ENCODE results near the gene OTUD5. TPM values are rescaled to one million over a fixed set of nuclear protein-coding genes. Genes with fewer than 3 reads are reported as not detected.

The OTUD5 gene
- total and polyA plus RNA-seq, 2 donors (not counting 1 experiment from before 2014, with no cell fraction given), result 33.0 to 46.6 TPM

- H3K27me3 ChIP-seq (ENCODE audit: control insufficient read depth, insufficient read depth, low read length), result no peaks in the 10 kb centered on the region
- peaks cover 11% of the 10 kb centered on the region for H3K79me2 ChIP-seq (ENCODE audit: control insufficient read depth, insufficient read depth, low read length)
- no peak for DNase-seq (ENCODE audit: low read depth in 2 of 2)
- peaks cover 2% of the 10 kb centered on the region for H3K36me3 ChIP-seq (ENCODE audit: control insufficient read depth, insufficient read depth, low read length)
- TF ChIP-seq EZH2 (IDR thresholded peaks at IDR 0.05; ENCODE audit: low read length, missing control alignments), result no peak
- TF ChIP-seq CTCF (conservative IDR thresholded peaks at IDR 0.05 in 1 of 2, IDR thresholded peaks at IDR 0.05 in 1 of 2; ENCODE audit: low read depth in 1 of 2, low read length in 2 of 2), result no peak
- no peaks in the 10 kb centered on the region for H4K20me1 ChIP-seq (ENCODE audit: control insufficient read depth, extremely low read depth, insufficient read depth, low read length)
- no peak overlapping the region for H3K27ac ChIP-seq (ENCODE audit: insufficient read depth, low read length)
- H3K9ac ChIP-seq (ENCODE audit: insufficient read depth, low read length), result no peak overlapping the region
- peaks cover 3% of the 10 kb centered on the region for H3K4me1 ChIP-seq (ENCODE audit: control insufficient read depth, extremely low read depth, insufficient read depth, low read length)
- no peak overlapping the region for H3K4me2 ChIP-seq (ENCODE audit: extremely low read depth, insufficient read depth, low read length)
- no peak overlapping the region for H2AFZ ChIP-seq (ENCODE audit: low read length)
- H3K9me3 ChIP-seq (ENCODE audit: control insufficient read depth, insufficient read depth, low read depth, low read length), result no peaks in the 10 kb centered on the region
- H3K4me3 ChIP-seq (replicated peaks in 1 of 4; ENCODE audit: control extremely low read depth in 1 of 4, insufficient read depth in 1 of 4, low read depth in 3 of 4, low read length in 4 of 4), result no peak overlapping the region
Observed at GRCh38 chrX:48894891-48895290, 62.5 kb downstream of the OTUD5 start.

DNA sequence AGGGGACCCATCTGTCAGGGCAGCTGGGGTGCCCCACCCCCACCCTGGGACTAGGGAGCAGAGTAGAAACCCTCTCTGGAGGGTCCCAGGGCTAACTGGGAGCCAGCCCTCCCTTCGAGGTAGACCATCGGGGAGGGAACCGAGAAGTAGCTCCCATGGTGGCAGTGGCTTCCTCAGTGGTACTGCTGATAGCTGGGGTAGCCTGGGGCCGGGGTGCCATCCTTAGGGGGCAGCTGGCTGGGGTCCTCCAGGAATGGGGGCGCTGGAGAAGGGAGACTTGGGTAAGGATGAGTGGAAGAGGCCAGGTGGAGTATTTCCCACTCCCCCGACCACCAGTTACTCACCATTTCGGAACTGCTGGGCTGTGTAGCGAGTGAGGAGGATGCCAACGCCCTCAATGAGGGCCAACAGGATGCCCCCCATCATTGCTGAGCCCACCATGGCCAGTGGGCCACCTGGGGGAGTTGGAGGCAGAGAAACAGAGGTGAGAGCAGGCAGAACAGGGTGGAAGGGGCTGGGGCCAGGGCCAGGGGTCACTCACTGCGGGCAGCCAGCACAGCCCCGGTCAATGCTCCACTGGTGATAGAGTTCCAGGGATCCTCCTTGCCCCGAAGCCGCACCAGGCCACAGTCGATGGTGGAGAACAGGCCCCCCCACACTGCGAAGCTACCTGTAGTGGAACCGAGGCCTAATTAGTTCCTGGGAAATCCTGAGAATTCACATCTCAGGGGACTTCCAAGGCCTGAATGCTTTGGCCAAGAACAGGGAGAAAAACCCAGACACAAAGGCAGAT is 63.7 kb downstream of the OTUD5 start:
- no peak overlapping the region for H3K9ac ChIP-seq (ENCODE audit: insufficient read depth, low read length)
- no peak for DNase-seq (ENCODE audit: low read depth in 2 of 2)
- H3K27ac ChIP-seq (ENCODE audit: insufficient read depth, low read length), result no peak overlapping the region
- H3K36me3 ChIP-seq (ENCODE audit: control insufficient read depth, insufficient read depth, low read length), result no peaks in the 10 kb centered on the region
- H3K79me2 ChIP-seq (ENCODE audit: control insufficient read depth, insufficient read depth, low read length), result peaks cover 4% of the 10 kb centered on the region
- no peaks in the 10 kb centered on the region for H3K9me3 ChIP-seq (ENCODE audit: control insufficient read depth, insufficient read depth, low read depth, low read length)
- H3K27me3 ChIP-seq (ENCODE audit: control insufficient read depth, insufficient read depth, low read length), result no peaks in the 10 kb centered on the region
- TF ChIP-seq EZH2 (IDR thresholded peaks at IDR 0.05; ENCODE audit: low read length, missing control alignments), result no peak
- no peak for TF ChIP-seq CTCF (conservative IDR thresholded peaks at IDR 0.05 in 1 of 2, IDR thresholded peaks at IDR 0.05 in 1 of 2; ENCODE audit: low read depth in 1 of 2, low read length in 2 of 2)
- H3K4me2 ChIP-seq (ENCODE audit: extremely low read depth, insufficient read depth, low read length), result no peak overlapping the region
- no peak overlapping the region for H2AFZ ChIP-seq (ENCODE audit: low read length)
- no peaks in the 10 kb centered on the region for H4K20me1 ChIP-seq (ENCODE audit: control insufficient read depth, extremely low read depth, insufficient read depth, low read length)
- H3K4me1 ChIP-seq (ENCODE audit: control insufficient read depth, extremely low read depth, insufficient read depth, low read length), result peaks cover 3% of the 10 kb centered on the region
- no peak overlapping the region for H3K4me3 ChIP-seq (replicated peaks in 1 of 4; ENCODE audit: control extremely low read depth in 1 of 4, insufficient read depth in 1 of 4, low read depth in 3 of 4, low read length in 4 of 4)

DNA sequence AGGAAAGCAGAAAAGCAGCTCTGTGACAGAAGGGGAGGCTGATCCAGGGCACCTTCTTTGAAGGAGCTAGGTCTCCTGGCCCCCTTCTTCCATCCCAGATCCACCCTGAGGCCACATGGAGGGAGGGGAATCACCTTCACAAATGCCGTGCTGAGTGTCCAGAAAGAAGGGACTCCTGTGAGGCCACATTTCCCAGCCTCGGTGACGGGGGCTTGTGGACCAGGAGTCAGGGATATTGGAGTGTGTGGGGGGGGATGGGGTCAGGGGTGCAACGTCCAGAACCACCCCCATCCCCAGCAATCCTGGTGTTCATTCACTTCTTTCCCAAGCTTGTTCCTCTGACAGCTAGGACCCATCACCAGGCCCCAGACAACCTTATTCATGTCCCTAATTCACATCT is 64.5 kb downstream of the OTUD5 start:
- Histone ChIP-seq H3K9me3 (ENCODE audit: control insufficient read depth, insufficient read depth, low read depth, low read length) (no peaks in the 10 kb centered on the region), H2AFZ (ENCODE audit: low read length) (no peak overlapping the region), H3K4me2 (ENCODE audit: extremely low read depth, insufficient read depth, low read length) (no peak overlapping the region), H3K4me1 (ENCODE audit: control insufficient read depth, extremely low read depth, insufficient read depth, low read length) (peaks cover 3% of the 10 kb centered on the region), H3K27me3 (ENCODE audit: control insufficient read depth, insufficient read depth, low read length) (no peaks in the 10 kb centered on the region), H3K79me2 (ENCODE audit: control insufficient read depth, insufficient read depth, low read length) (peaks cover 4% of the 10 kb centered on the region), H3K4me3 (replicated peaks in 1 of 4; ENCODE audit: control extremely low read depth in 1 of 4, insufficient read depth in 1 of 4, low read depth in 3 of 4, low read length in 4 of 4) (no peak overlapping the region), H4K20me1 (ENCODE audit: control insufficient read depth, extremely low read depth, insufficient read depth, low read length) (no peaks in the 10 kb centered on the region), H3K36me3 (ENCODE audit: control insufficient read depth, insufficient read depth, low read length) (no peaks in the 10 kb centered on the region), H3K27ac (ENCODE audit: insufficient read depth, low read length) (no peak overlapping the region), H3K9ac (ENCODE audit: insufficient read depth, low read length) (no peak overlapping the region)
- DNase-seq (ENCODE audit: low read depth in 2 of 2), result no peak
- TF ChIP-seq CTCF (conservative IDR thresholded peaks at IDR 0.05 in 1 of 2, IDR thresholded peaks at IDR 0.05 in 1 of 2; ENCODE audit: low read depth in 1 of 2, low read length in 2 of 2) (no peak), EZH2 (IDR thresholded peaks at IDR 0.05; ENCODE audit: low read length, missing control alignments) (no peak)
